Neural progenitor cell (in vitro differentiated cells): Measurements from ENCODE around the gene OR10G4. TPM values are rescaled to one million over a fixed set of nuclear protein-coding genes. Genes with fewer than 3 reads are reported as not detected.
A peak's percentile ranks its signal among the peaks of the same experiment; 100 is the strongest.

ENCODE experiments used
- DNase-seq: peaks from one replicate; pipeline ENCODE4 v3.0.0-alpha.2; 2016; ENCODE audit warnings: low spot score
- H2AFZ ChIP-seq: fragments of 200-600 bp; sonication (generic); replicated peaks from 2 replicates; pipeline ENCODE4 v1.6.1; 2016; ENCODE audit warnings: antibody characterized with exemption
- H3F3A ChIP-seq: fragments of 200-600 bp; sonication (generic); 2 replicates; pipeline ENCODE4 v1.6.1; 2016; ENCODE audit warnings: antibody characterized with exemption, low read depth
- H3K27ac ChIP-seq: fragments of 200-600 bp; sonication (generic); 2 replicates; pipeline ENCODE4 v1.5.1; 2016; ENCODE audit warnings: mild to moderate bottlenecking
- H3K27me3 ChIP-seq: fragments of 200-600 bp; sonication (generic); 2 replicates; pipeline ENCODE4 v1.6.1; 2016; ENCODE audit warnings: mild to moderate bottlenecking, moderate library complexity
- H3K36me3 ChIP-seq: fragments of 200-600 bp; sonication (generic); 2 replicates; pipeline ENCODE4 v1.5.1; 2016
- H3K4me1 ChIP-seq: fragments of 200-600 bp; sonication (generic); 2 replicates; pipeline ENCODE4 v1.6.1; 2016; ENCODE audit warnings: mixed run types
- H3K4me2 ChIP-seq: fragments of 200-600 bp; sonication (generic); 2 replicates; pipeline ENCODE4 v1.6.1; 2016
- H3K4me3 ChIP-seq: fragments of 200-600 bp; sonication (generic); 2 replicates; pipeline ENCODE4 v1.5.1; 2016
- H3K79me2 ChIP-seq: fragments of 200-600 bp; sonication (generic); 2 replicates; pipeline ENCODE4 v1.6.1; 2016; ENCODE audit warnings: low read depth
- H3K9ac ChIP-seq: fragments of 200-600 bp; sonication (generic); 2 replicates; pipeline ENCODE4 v1.6.1; 2016
- H3K9me3 ChIP-seq: fragments of 200-600 bp; sonication (generic); 2 replicates; pipeline ENCODE4 v1.5.1; 2016; ENCODE audit warnings: low read depth
- H4K20me1 ChIP-seq: fragments of 200-600 bp; sonication (generic); 2 replicates; pipeline ENCODE4 v1.6.1; 2016; ENCODE audit warnings: low read depth
- H3K27ac Mint-ChIP-seq: 3 replicates; pipeline ENCODE4 v1.8.0; 2021; ENCODE audit warnings: mixed read lengths
- H3K27me3 Mint-ChIP-seq: 2 replicates; pipeline ENCODE4 v1.8.0; 2022; ENCODE audit warnings: low read depth, mild to moderate bottlenecking, inconsistent platforms, moderate library complexity, mixed read lengths; ENCODE audit not compliant: insufficient read depth
- H3K36me3 Mint-ChIP-seq: 3 replicates; pipeline ENCODE4 v1.8.0; 2021; ENCODE audit warnings: mixed read lengths
- H3K4me1 Mint-ChIP-seq: 3 replicates; pipeline ENCODE4 v1.8.0; 2021; ENCODE audit warnings: mixed read lengths
- H3K4me3 Mint-ChIP-seq: 3 replicates; pipeline ENCODE4 v1.8.0; 2021; ENCODE audit warnings: mild to moderate bottlenecking, moderate library complexity, mixed read lengths
- H3K9me3 Mint-ChIP-seq: 3 replicates; pipeline ENCODE4 v1.8.0; 2020; ENCODE audit warnings: mixed read lengths
- EZH2 ChIP-seq: fragments of 200-600 bp; sonication (generic); IDR thresholded peaks from 2 replicates; pipeline ENCODE4 v1.6.1; 2017; ENCODE audit warnings: antibody characterized with exemption, mild to moderate bottlenecking, moderate library complexity
- EZH2phosphoT487 ChIP-seq: fragments of 200-600 bp; sonication (generic); IDR thresholded peaks from 2 replicates; pipeline ENCODE4 v1.6.1; 2017; ENCODE audit warnings: antibody characterized with exemption
- total RNA-seq: library from RNA; depleted of rRNA; stranded (reverse); fragments of >200 nt; gene quantifications from 2 replicates; pipeline ENCODE4 v1.2.3, GENCODE V29; 2015; ENCODE audit warnings: low replicate concordance
- TF ChIP-seq, protein P1 (sequence below): fragments of 200-600 bp; sonication (generic); IDR thresholded peaks from 2 replicates; pipeline ENCODE4 v1.5.1; 2017; ENCODE audit warnings: antibody characterized with exemption, mild to moderate bottlenecking

OR10G4 gene
- total RNA-seq, 1 donor from 2014 or later, result not detected

DNA sequence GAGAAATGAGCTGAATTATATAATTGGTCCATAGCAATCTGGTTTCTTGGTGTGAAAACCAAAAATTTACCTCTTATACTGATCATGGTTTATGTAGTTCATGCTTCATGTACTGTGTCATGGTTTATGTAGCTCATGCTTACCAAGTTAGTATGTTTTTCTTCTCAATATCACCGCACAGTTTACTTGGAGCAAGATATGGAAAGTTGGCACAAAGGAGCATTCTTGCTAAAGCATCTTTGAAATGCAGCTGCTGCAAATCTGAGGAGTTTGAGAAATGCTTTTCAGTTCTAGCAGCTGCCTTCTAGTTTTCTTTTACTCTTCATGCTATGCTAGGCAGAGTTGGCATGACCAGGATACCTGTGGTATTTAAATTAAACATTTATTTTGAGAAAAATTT lies 23.9 kb downstream of the OR10G4 start:
- Histone ChIP-seq H3K79me2 (no peaks in the 10 kb centered on the region), H3K27me3 (no peaks in the 10 kb centered on the region), H3K36me3 (no peaks in the 10 kb centered on the region), H3F3A (no peaks in the 10 kb centered on the region), H3K4me1 (peaks cover 3% of the 10 kb centered on the region), H3K9ac (no peak overlapping the region), H3K4me2 (no peak overlapping the region), H4K20me1 (no peaks in the 10 kb centered on the region), H2AFZ (no peak overlapping the region), H3K4me3 (no peak overlapping the region), H3K9me3 (no peaks in the 10 kb centered on the region), H3K27ac (no peak overlapping the region)
- no peak for DNase-seq
- no peaks in the 10 kb centered on the region for H3K36me3 Mint-ChIP-seq
- H3K4me1 Mint-ChIP-seq, result no peaks in the 10 kb centered on the region
- H3K4me3 Mint-ChIP-seq, result no peak overlapping the region
- TF ChIP-seq EZH2, result no peak
- no peaks in the 10 kb centered on the region for H3K9me3 Mint-ChIP-seq
- no peak overlapping the region for H3K27ac Mint-ChIP-seq
- no peaks in the 10 kb centered on the region for H3K27me3 Mint-ChIP-seq

DNA sequence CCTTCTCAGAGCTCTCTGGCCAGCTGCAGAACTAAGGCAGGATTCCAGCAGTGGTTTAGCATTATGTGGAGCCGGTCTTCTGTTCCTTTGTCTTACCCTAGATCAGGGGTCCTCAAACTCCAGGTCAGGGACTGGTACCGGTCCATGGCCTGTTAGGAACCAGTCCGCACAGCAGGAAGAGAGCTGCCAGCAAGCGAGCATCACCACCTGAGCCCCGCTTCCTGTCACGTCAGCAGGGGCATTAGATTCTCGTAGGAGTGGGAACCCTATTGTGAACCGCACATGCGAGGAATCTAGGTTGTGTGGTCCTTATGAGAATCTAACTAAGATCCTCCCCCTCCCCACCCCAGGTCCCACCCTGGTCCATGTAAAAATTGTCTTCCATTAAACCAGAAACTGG lies 26.8 kb downstream of the OR10G4 start:
- Histone ChIP-seq H3K4me1 (peaks cover 4% of the 10 kb centered on the region), H3F3A (no peaks in the 10 kb centered on the region), H3K4me2 (no peak overlapping the region), H3K9ac (no peak overlapping the region), H3K9me3 (no peaks in the 10 kb centered on the region), H4K20me1 (no peaks in the 10 kb centered on the region), H3K27me3 (no peaks in the 10 kb centered on the region), H3K27ac (no peak overlapping the region), H3K79me2 (no peaks in the 10 kb centered on the region), H2AFZ (peak overlapping the region; percentile 82), H3K4me3 (no peak overlapping the region), H3K36me3 (no peaks in the 10 kb centered on the region)
- TF ChIP-seq EZH2 (no peak), EZH2phosphoT487 (no peak)
- TF ChIP-seq, protein P1, sequence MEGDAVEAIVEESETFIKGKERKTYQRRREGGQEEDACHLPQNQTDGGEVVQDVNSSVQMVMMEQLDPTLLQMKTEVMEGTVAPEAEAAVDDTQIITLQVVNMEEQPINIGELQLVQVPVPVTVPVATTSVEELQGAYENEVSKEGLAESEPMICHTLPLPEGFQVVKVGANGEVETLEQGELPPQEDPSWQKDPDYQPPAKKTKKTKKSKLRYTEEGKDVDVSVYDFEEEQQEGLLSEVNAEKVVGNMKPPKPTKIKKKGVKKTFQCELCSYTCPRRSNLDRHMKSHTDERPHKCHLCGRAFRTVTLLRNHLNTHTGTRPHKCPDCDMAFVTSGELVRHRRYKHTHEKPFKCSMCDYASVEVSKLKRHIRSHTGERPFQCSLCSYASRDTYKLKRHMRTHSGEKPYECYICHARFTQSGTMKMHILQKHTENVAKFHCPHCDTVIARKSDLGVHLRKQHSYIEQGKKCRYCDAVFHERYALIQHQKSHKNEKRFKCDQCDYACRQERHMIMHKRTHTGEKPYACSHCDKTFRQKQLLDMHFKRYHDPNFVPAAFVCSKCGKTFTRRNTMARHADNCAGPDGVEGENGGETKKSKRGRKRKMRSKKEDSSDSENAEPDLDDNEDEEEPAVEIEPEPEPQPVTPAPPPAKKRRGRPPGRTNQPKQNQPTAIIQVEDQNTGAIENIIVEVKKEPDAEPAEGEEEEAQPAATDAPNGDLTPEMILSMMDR, result no peak
- Mint-ChIP-seq H3K27me3 (no peaks in the 10 kb centered on the region), H3K27ac (no peak overlapping the region), H3K9me3 (no peaks in the 10 kb centered on the region), H3K4me1 (no peaks in the 10 kb centered on the region), H3K36me3 (no peaks in the 10 kb centered on the region), H3K4me3 (no peak overlapping the region)
- no peak for DNase-seq

DNA sequence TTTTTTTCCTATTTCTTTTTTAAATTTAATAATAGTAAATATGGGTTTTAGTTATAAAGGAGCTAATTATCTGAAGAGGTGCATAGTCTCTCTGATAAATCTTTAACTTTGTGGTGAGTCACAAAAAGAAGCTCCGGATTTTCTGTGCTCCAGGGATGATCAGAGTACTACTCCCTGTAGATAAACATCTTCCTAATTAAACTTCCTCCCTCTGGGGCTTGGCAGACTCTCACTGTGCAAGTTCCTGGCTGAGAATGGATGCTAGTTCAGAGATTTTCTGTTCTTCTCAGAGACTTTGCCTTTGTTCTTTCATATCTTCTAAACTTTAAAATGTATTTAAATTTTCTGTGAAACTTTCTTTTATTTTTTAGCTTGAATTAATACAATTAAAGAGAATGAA lies 28.5 kb downstream of the OR10G4 start, which contains the start of gene OR10G7:
OR10G7 (minus strand) TSS at position 72 of the 400 bp plus-strand sequence. CDS start 2,324 bp downstream, outside the sequence.
- Histone ChIP-seq H3K27ac (no peak within 1 kb of the TSS), H3K4me1 (peaks cover 4% of the 10 kb centered on the region), H3K4me2 (no peak within 1 kb of the TSS), H2AFZ (peak within 1 kb of the TSS; percentile 47), H3K27me3 (no peaks in the 10 kb centered on the region), H3K4me3 (no peak within 1 kb of the TSS), H3F3A (no peaks in the 10 kb centered on the region), H3K79me2 (no peaks in the 10 kb centered on the region), H3K36me3 (no peaks in the 10 kb centered on the region), H4K20me1 (no peaks in the 10 kb centered on the region), H3K9ac (no peak within 1 kb of the TSS), H3K9me3 (no peaks in the 10 kb centered on the region)
- Mint-ChIP-seq H3K4me1 (no peaks in the 10 kb centered on the region), H3K4me3 (no peak within 1 kb of the TSS), H3K27ac (no peak within 1 kb of the TSS), H3K9me3 (no peaks in the 10 kb centered on the region), H3K36me3 (no peaks in the 10 kb centered on the region), H3K27me3 (no peaks in the 10 kb centered on the region)
- DNase-seq, result no peak
- TF ChIP-seq EZH2phosphoT487 (no peak), EZH2 (no peak)
- TF ChIP-seq, protein P1, result no peak

DNA sequence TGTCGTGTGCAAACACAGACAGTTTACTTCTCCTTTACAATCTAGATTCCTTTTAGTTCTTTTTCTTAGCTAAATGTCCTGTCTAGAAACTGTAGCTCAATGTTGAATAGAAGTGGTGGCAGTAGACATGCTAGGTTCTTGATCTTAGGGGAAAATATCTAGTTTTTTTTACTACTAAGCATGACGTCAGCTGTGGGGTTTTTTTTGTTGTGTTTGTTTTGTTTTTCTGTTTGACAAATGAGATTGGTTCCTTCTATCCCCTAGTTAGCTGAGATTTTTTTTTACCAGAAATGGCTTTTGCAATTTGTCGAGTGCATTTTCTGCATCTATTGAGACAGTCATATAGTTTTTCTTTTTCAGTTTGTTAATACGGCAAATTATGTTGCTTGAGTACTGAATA lies 30.6 kb downstream of the OR10G4 start:
- Histone ChIP-seq H3K36me3 (no peaks in the 10 kb centered on the region), H3K27ac (no peak overlapping the region), H3K79me2 (no peaks in the 10 kb centered on the region), H3K4me3 (no peak overlapping the region), H2AFZ (no peak overlapping the region), H3F3A (no peaks in the 10 kb centered on the region), H3K27me3 (no peaks in the 10 kb centered on the region), H3K9me3 (no peaks in the 10 kb centered on the region), H3K4me1 (peaks cover 4% of the 10 kb centered on the region), H3K9ac (no peak overlapping the region), H3K4me2 (no peak overlapping the region), H4K20me1 (no peaks in the 10 kb centered on the region)
- Mint-ChIP-seq H3K27me3 (peaks cover 3% of the 10 kb centered on the region), H3K9me3 (no peaks in the 10 kb centered on the region), H3K27ac (no peak overlapping the region), H3K4me3 (no peak overlapping the region), H3K36me3 (no peaks in the 10 kb centered on the region), H3K4me1 (no peaks in the 10 kb centered on the region)
- no peak for DNase-seq
- TF ChIP-seq EZH2, result no peak
